GM12874 (cell line): Measurements from ENCODE around the gene C16orf78.

Experiments used
- CTCF ChIP-seq: IDR thresholded peaks from 2 replicates; pipeline ENCODE4 v1.5.1; 2011; ENCODE audit warnings: low read depth, mild to moderate bottlenecking, control low read depth, low read length, moderate library complexity; ENCODE audit not compliant: insufficient read depth

Gene C16orf78

DNA sequence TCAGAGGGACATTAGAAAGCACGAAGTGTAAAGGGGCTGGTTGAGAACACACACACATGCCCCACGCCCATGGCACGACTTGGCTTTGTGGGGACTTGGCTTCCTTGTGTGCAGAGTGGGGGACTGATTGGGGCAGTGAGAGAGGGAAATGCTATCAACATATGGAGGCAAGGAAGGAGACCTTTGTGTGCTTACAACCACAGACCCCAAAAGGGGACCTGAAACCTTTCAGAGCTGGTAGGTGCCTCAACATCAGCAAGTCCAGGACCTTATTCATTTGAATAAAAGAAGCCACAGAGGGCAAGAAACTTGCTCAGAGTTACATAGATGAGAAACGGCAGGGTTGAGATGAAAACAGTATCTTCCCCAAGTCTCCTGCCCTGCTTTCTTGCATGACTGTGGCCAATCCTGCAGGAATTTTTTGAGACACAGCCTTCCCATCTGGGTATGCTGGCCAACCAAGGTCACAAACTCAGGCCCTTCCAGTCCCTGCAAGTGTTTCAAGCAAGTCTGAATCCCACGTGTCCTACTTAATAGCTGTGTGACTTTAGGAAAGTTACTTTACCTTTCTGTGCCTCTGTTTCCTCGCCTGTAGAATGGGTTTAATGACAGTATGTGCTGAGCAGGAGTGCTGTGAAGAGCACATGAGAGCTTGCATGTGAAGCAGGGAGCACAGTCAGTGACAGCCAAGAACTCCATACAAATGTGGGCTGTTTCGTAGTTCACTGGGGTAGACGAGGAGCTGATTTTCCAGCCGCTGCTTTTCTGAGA is 26.2 kb downstream of the C16orf78 start:
- no peak for TF ChIP-seq CTCF

DNA sequence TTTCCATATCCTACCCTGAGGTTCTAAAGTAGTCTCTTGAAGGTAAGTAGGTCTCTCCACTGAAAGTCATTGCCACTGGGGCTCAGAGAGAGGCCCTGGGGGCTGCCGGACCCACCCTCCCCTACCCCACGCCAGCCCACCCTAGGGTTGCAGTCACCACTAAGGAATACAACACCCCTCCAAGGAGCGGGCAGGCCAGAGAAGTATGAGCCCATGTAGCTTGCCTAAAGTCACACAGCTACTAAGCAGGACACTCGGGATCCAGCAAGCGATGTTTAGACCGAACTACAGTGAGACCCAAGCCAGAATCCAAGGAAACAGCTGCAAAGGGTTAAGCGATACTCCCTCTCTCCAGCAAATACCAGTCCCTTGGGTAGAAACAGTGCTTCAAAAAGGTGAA is 27.0 kb downstream of the C16orf78 start:
- TF ChIP-seq CTCF = no peak

- no peak for TF ChIP-seq CTCF
Observed at GRCh38 chr16:49405123-49405522, 31.5 kb downstream of the C16orf78 start.

DNA sequence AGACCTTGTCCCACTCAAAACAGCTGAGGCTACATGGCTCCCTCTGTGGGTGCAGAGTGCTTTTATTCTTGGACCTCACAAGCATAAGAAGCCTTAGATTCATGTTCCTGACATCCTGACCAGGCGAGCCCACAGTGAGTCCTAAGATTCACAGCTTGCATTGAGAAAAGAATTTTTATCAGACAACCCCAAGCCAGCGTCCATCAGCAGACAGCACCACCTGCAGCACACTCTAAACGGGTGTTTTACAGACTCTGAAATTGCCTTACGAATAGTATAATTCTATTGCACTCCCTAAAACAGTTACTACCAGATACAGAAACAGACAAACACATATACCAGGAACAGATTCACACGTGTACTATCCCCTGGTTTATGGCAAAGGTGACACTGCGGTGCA is 31.9 kb downstream of the C16orf78 start:
- no peak for TF ChIP-seq CTCF

GRCh38 chr16:49407873-49408550 is 34.4 kb downstream of the C16orf78 start:
- TF ChIP-seq CTCF = peak; percentile 79

DNA sequence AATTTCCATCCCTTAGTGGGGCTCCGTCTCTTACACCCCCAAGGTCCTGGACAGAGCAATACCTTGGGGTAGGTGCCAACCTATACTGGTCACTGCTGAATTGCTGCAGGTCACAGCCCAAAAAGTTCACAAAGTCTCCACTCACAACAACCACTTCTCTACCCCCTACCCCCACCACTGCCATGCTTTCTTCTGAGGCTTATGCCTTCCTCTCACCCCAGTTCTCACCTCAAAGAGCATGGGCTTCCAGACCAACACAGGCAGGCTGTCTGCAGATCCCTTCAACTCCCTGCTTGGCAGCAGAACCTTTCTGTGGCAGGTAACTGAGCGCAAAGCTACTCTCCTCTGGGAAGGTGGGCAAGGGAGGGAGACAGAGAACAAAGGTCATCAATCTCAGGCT is 35.5 kb downstream of the C16orf78 start:
- TF ChIP-seq CTCF = no peak

GRCh38 chr16:49410226-49410625 is 36.6 kb downstream of the C16orf78 start:
- no peak for TF ChIP-seq CTCF
